Gastrocnemius medialis (tissue), 4 donors: ENCODE measurements around the gene XPO1. TPM values are rescaled to one million over a fixed set of nuclear protein-coding genes. Genes with fewer than 3 reads are reported as not detected.
"Not testable (repeated sequence)": the region's sequence is repeated elsewhere in the genome, so short reads cannot be mapped to it uniquely, and the experiment has no call there.

Experiments
- ATAC-seq, 2 donors: fragments of 150-250 bp; one replicate each; pipeline ENCODE4 v1.9.1; 2016
- DNase-seq, 2 donors: peaks; one replicate each; pipeline ENCODE4 v3.0.0-alpha.2; 2019
- H3K27ac ChIP-seq, 4 donors: fragments of 200-600 bp; sonication (generic); 1 replicate in 1 of 4; 2 replicates in 3 of 4; pipeline ENCODE4 v1.5.1; 2016 to 2018; ENCODE audit warnings: mild to moderate bottlenecking in 2 of 4, moderate library complexity in 1 of 4
- H3K27me3 ChIP-seq, 3 donors: fragments of 200-600 bp; sonication (generic) in 2 of 3; 1 replicate in 1 of 3; 2 replicates in 2 of 3; pipeline versions ENCODE4 v1.5.1 to v1.6.0; 2016 to 2019; ENCODE audit warnings: mild to moderate bottlenecking in 1 of 3, moderate library complexity in 1 of 3
- H3K36me3 ChIP-seq, 2 donors: fragments of 200-600 bp; sonication (generic) in 1 of 2; one replicate each; pipeline ENCODE4 v1.5.1; 2017 to 2018
- H3K4me1 ChIP-seq, 2 donors: fragments of 200-600 bp; sonication (generic) in 1 of 2; one replicate each; pipeline ENCODE4 v1.5.1; 2016 to 2017; ENCODE audit warnings: mild to moderate bottlenecking in 2 of 2
- H3K4me3 ChIP-seq, 4 donors: fragments of 200-600 bp; sonication (generic) in 3 of 4; 1 replicate in 1 of 4; 2 replicates in 3 of 4; pipeline ENCODE4 v1.5.1; 2016 to 2019; ENCODE audit warnings: mild to moderate bottlenecking in 2 of 4
- H3K9me3 ChIP-seq, 3 donors: fragments of 200-600 bp; sonication (generic) in 2 of 3; 1 replicate in 1 of 3; 2 replicates in 2 of 3; pipeline ENCODE4 v1.5.1; 2016 to 2019
- CTCF ChIP-seq, 5 experiments: fragments of 450-650 bp in 3 of 5; fragments of 200-600 bp in 2 of 5; sonication (generic) in 2 of 5; IDR thresholded peaks in 4 of 5; conservative IDR thresholded peaks in 1 of 5; 1 replicate in 4 of 5; 2 replicates in 1 of 5; pipeline ENCODE4 v1.5.1; 2016 to 2019; ENCODE audit warnings: antibody characterized with exemption in 5 of 5, mild to moderate bottlenecking in 3 of 5, moderate library complexity in 3 of 5
- POLR2A ChIP-seq, 2 donors: fragments of 450-650 bp; IDR thresholded peaks; one replicate each; pipeline ENCODE4 v1.6.1; 2017; ENCODE audit warnings: antibody characterized with exemption in 2 of 2, mild to moderate bottlenecking in 2 of 2, moderate library complexity in 2 of 2
- in situ Hi-C, 4 donors: fragments of 200-750 bp; cut with MboI; loops; one replicate each; pipeline versions ENCODE4 v1.15.0 to v1.8.0; 2017; ENCODE audit warnings: low sequenced_read_pairs in 4 of 4
- intact Hi-C: fragments of 100-400 bp; cut with DNase I; formaldehyde crosslinking; loops from one replicate; pipeline ENCODE4 v1.15.1; 2023; ENCODE audit warnings: low total_unique reads
- total RNA-seq, 4 donors: library from RNA; depleted of rRNA; stranded (reverse); fragments of >200 nt; gene quantifications; one replicate each; pipeline versions ENCODE4 v1.1.0 to v1.2.3, GENCODE V29; 2016

XPO1 gene
- total RNA-seq, 4 donors from 2014 or later: 34.3 to 69.1 (median 56.3) TPM

GRCh38 chr2:61543062-61543461 is 4.9 kb upstream of the XPO1 start:
- in situ Hi-C loops (loop anchor here in 3 of 4 donors (10.0 to 25.0 kb wide), 2 partner anchors 219 to 222 kb away; no protein-coding TSS in a partner anchor), intact Hi-C loops (no loop called here)
- no peak overlapping the region for H3K27ac ChIP-seq
- H3K4me1 ChIP-seq: peaks cover 4 to 7% of the 10 kb centered on the region in 2 donors
- TF ChIP-seq POLR2A (IDR thresholded peaks at IDR 0.05) (no peak), CTCF (IDR thresholded peaks at IDR 0.05 in 4 of 5, conservative IDR thresholded peaks at IDR 0.05 in 1 of 5) (no peak)
- no peak overlapping the region for H3K4me3 ChIP-seq
- no peaks in the 10 kb centered on the region for H3K9me3 ChIP-seq
- H3K27me3 ChIP-seq: no peaks in the 10 kb centered on the region
- H3K36me3 ChIP-seq: no peaks in the 10 kb centered on the region
- DNase-seq (no peak), ATAC-seq (no peak)

- H3K27ac ChIP-seq, H3K9me3 ChIP-seq, intact Hi-C loops, H3K36me3 ChIP-seq, DNase-seq, H3K4me3 ChIP-seq, H3K27me3 ChIP-seq, ATAC-seq: not testable (repeated sequence)
- peaks cover 12 to 13% of the 10 kb centered on the region in 2 donors for H3K4me1 ChIP-seq
- in situ Hi-C loops: loop anchor here in 3 of 4 donors (10.0 to 25.0 kb wide), 2 partner anchors 222 to 225 kb away; no protein-coding TSS in a partner anchor
Observed at GRCh38 chr2:61540167-61540566, 2.0 kb upstream of the XPO1 start.

- H3K27me3 ChIP-seq: no peaks in the 10 kb centered on the region
- DNase-seq: peak; percentile 8 to 25
- in situ Hi-C loops: loop anchor here (10.0 to 25.0 kb wide), 4 partner anchors 64 to 226 kb away; partner anchors contain the start of gene USP34 (in 1 of the 4)
Observed at GRCh38 chr2:61538920-61539520, 864 bp upstream of the XPO1 start.

GRCh38 chr2:61537950-61538199 is 281 bp downstream of the XPO1 start:
- Histone ChIP-seq H3K4me1 (peaks cover 33 to 35% of the 10 kb centered on the region in 2 donors), H3K9me3 (no peaks in the 10 kb centered on the region), H3K4me3 (peak overlapping the region; percentile 73 to 94 (median 82)), H3K27me3 (no peaks in the 10 kb centered on the region), H3K36me3 (no peaks in the 10 kb centered on the region), H3K27ac (peak overlapping the region; percentile 97 to 99 (median 99))
- intact Hi-C loops (loop anchor here (1.0 to 5.0 kb wide), 8 partner anchors 67 to 361 kb away; partner anchors contain the start of genes FAM161A and USP34), in situ Hi-C loops (loop anchor here (10.0 to 25.0 kb wide), 4 partner anchors 63 to 227 kb away; partner anchors contain the start of gene USP34 (in 1 of the 4))
- TF ChIP-seq POLR2A (IDR thresholded peaks at IDR 0.05) (no peak), CTCF (IDR thresholded peaks at IDR 0.05 in 4 of 5, conservative IDR thresholded peaks at IDR 0.05 in 1 of 5) (no peak)
- DNase-seq (no peak), ATAC-seq (peak in 1 of 2 donors; percentile 32)

More at GRCh38 chr2:61538920-61539520, 864 bp upstream of the XPO1 start:
- H3K27ac ChIP-seq: peak overlapping the region; percentile 97 to 99 (median 99)
- ATAC-seq: no peak
- H3K36me3 ChIP-seq: no peaks in the 10 kb centered on the region
- TF ChIP-seq CTCF (IDR thresholded peaks at IDR 0.05 in 4 of 5, conservative IDR thresholded peaks at IDR 0.05 in 1 of 5) (no peak), POLR2A (IDR thresholded peaks at IDR 0.05) (no peak)
- no peaks in the 10 kb centered on the region for H3K9me3 ChIP-seq
- intact Hi-C loops: loop anchor here (1.0 to 5.0 kb wide), 7 partner anchors 68 to 362 kb away; partner anchors contain the start of gene USP34
- H3K4me1 ChIP-seq: peaks cover 23% of the 10 kb centered on the region in 2 donors
- peak overlapping the region; percentile 73 to 94 (median 82) for H3K4me3 ChIP-seq

- peaks cover 33 to 36% of the 10 kb centered on the region in 2 donors for H3K4me1 ChIP-seq
- H3K4me3 ChIP-seq: peak overlapping the region; percentile 73 to 94 (median 82)
- no peaks in the 10 kb centered on the region for H3K9me3 ChIP-seq
- peak overlapping the region; percentile 97 to 99 (median 99) for H3K27ac ChIP-seq
- ATAC-seq (peak; percentile 1 to 2), DNase-seq (no peak)
- intact Hi-C loops (loop anchor here (2.0 to 5.0 kb wide), 3 partner anchors 105 to 317 kb away; partner anchors contain the start of gene FAM161A), in situ Hi-C loops (loop anchor here (10.0 to 25.0 kb wide), 4 partner anchors 63 to 227 kb away; partner anchors contain the start of gene USP34 (in 1 of the 4))
- TF ChIP-seq POLR2A (IDR thresholded peaks at IDR 0.05) (no peak), CTCF (IDR thresholded peaks at IDR 0.05 in 4 of 5, conservative IDR thresholded peaks at IDR 0.05 in 1 of 5) (no peak)
- H3K27me3 ChIP-seq: no peaks in the 10 kb centered on the region
- no peaks in the 10 kb centered on the region for H3K36me3 ChIP-seq
Observed at GRCh38 chr2:61537277-61537949, 743 bp downstream of the XPO1 start.
